ENCODE data around the gene SPAG5. TPM values are rescaled to one million over a fixed set of nuclear protein-coding genes. Genes with fewer than 3 reads are reported as not detected.

Gene SPAG5
- total RNA-seq, 1 donor from 2014 or later, result 3.2 TPM

GRCh38 chr17:28643983-28644786, 45.4 kb upstream of the SPAG5 start:
- H3K4me1 ChIP-seq, result peaks cover 31% of the 10 kb centered on the region
- peaks cover 56% of the 10 kb centered on the region for H3K36me3 ChIP-seq

GRCh38 chr17:28641579-28641978, 42.8 kb upstream of the SPAG5 start:
- intact Hi-C loops (cut with DNase I), result no loop called here
- Histone ChIP-seq H3K36me3 (peaks cover 66% of the 10 kb centered on the region), H3K9me3 (no peaks in the 10 kb centered on the region), H3K4me3 (no peak overlapping the region), H3K4me1 (peaks cover 23% of the 10 kb centered on the region), H3K27me3 (no peaks in the 10 kb centered on the region), H3K27ac (no peak overlapping the region)
- TF ChIP-seq CTCF (IDR thresholded peaks at IDR 0.05), result no peak
- ATAC-seq (no peak), DNase-seq (no peak)

More at GRCh38 chr17:28643983-28644786, 45.4 kb upstream of the SPAG5 start:
- Histone ChIP-seq H3K9me3 (no peaks in the 10 kb centered on the region), H3K4me3 (peak overlapping the region; percentile 75), H3K27me3 (no peaks in the 10 kb centered on the region), H3K27ac (peak overlapping the region; percentile 96)
- peak; percentile 54 for TF ChIP-seq CTCF (IDR thresholded peaks at IDR 0.05)
- peak; percentile 42 for ATAC-seq
- peak; percentile 72 for DNase-seq
- intact Hi-C loops (cut with DNase I), result no loop called here

GRCh38 chr17:28635506-28635905, 36.7 kb upstream of the SPAG5 start:
- Histone ChIP-seq H3K36me3 (peaks cover 100% of the 10 kb centered on the region), H3K27ac (no peak overlapping the region), H3K4me1 (no peaks in the 10 kb centered on the region), H3K27me3 (no peaks in the 10 kb centered on the region), H3K4me3 (no peak overlapping the region), H3K9me3 (no peaks in the 10 kb centered on the region)
- TF ChIP-seq CTCF (IDR thresholded peaks at IDR 0.05), result no peak
- DNase-seq (no peak), ATAC-seq (no peak)
- intact Hi-C loops (cut with DNase I), result no loop called here

GRCh38 chr17:28634206-28634865, 35.5 kb upstream of the SPAG5 start:
- DNase-seq (no peak), ATAC-seq (no peak)
- TF ChIP-seq CTCF (IDR thresholded peaks at IDR 0.05), result no peak
- Histone ChIP-seq H3K4me3 (no peak overlapping the region), H3K27me3 (no peaks in the 10 kb centered on the region), H3K27ac (no peak overlapping the region), H3K4me1 (no peaks in the 10 kb centered on the region), H3K9me3 (no peaks in the 10 kb centered on the region), H3K36me3 (peaks cover 100% of the 10 kb centered on the region)
- intact Hi-C loops (cut with DNase I), result no loop called here

- no peak overlapping the region for H3K4me3 ChIP-seq
- H3K36me3 ChIP-seq, result peaks cover 92% of the 10 kb centered on the region
- no peaks in the 10 kb centered on the region for H3K27me3 ChIP-seq
- H3K4me1 ChIP-seq, result no peaks in the 10 kb centered on the region
- no peak overlapping the region for H3K27ac ChIP-seq
- intact Hi-C loops (cut with DNase I), result no loop called here
- TF ChIP-seq CTCF (IDR thresholded peaks at IDR 0.05), result no peak
- DNase-seq (no peak), ATAC-seq (no peak)
- no peaks in the 10 kb centered on the region for H3K9me3 ChIP-seq
These were observed 28.0 kb upstream of the SPAG5 start for GRCh38 chr17:28626818-28627217.

Measured in upper lobe of right lung (tissue), 1 donor.